NCI-H510A (cell line): ENCODE results near the gene OR51B4.
"Not testable (repeated sequence)": the region's sequence is repeated elsewhere in the genome, so short reads cannot be mapped to it uniquely, and the experiment has no call there.

ENCODE experiments used
- DNase-seq: peaks from one replicate; lab custom pipeline; 2025; lab: John Stamatoyannopoulos, UW

Gene OR51B4

DNA sequence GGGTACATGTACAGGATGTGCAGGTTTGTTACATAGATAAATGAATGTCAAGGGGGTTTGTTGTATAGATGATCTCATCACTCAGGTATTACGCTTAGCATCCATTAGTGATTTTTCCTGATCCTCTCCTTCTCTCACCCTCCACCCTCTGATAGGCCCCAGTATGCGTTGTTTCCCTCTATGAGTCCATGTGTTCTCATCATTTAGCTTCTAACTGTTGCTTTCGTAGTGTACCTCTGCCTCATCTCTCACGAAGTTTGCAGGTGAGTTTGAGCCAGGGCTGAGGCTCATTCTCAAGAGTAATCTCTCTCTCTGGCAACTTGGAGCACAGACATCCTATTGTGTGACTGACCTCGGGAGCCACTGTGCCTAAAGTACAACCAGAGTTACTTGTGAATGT lies 27.4 kb downstream of the OR51B4 start:
- DNase-seq = no peak

DNA sequence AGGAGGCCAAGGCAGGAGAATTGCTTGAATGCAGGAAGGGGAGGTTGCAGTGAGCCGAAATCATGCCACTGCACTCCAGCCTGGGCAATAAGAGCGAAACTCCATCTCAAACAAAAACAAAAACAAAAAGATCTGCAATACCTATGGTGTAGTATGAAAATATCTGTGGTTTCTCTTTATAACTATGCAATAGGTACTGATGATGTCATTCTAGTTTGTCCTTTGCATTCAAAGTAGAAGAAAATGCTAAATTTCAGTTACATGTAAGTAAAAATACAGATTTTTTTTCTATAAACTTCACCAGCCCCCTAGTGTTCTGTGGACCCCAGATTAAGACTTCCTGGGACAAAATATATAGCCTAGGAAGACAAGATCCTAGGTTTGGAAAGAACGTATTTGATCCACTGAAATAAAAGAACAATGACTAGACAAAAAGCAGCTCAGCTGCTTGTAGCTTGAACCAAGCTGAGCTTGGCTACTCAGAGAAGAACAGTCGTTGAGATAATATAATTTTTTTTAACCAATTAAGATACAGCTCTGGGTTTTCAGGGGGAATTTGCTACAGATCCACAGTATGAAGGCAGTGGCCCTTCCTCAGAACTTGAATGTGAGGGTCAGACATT lies 29.2 kb downstream of the OR51B4 start:
- no peak for DNase-seq

DNA sequence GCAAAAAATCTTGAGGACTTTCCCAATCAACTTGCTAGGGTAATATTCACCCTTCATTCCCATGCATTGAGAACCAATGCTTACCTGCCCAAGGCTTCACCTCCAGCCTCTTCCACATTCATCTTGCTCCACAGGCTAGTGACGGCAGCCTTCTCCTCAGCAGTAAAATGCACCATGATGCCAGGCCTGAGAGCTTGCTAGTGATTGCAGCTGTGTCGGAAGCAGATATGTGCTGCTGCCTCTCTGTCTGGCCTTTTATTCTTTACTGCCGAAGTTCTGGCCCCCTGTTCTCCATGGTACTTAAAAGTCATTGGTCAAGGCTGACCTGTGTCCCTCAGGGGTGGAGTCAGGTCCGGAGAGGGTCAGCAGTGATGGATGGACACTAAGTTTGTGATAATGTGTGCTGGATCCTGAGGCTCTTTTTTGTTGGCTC lies 32.0 kb downstream of the OR51B4 start, which contains the start of gene HBE1:
HBE1 (minus strand) TSS at position 231 of the 433 bp plus-strand sequence; CDS start at position 176, 55 bp downstream.
- DNase-seq = no peak

DNA sequence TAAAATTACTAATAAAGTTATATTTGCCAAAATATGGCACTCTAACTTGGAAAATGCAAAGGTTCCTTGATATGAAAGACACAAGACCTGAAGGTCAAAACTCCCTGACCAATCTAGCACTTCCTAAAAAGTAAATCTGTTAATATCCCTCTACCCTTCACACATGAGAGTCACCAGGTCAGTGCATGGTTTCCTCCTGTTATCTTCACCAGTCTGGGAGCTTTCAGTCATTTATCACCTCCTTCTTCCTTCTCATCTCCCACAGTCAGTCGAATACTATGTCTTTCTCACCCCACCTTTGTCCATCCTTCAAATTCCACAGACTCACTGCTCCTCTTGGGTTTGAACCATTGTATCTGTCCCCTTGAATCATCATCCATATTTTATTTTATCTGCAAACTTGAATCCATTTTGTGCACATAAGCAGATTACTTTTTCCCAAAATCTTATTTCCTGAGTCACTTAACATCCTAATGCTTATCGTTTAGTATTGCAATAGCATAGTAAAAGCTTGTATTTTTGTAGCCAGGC lies 34.6 kb downstream of the OR51B4 start:
- DNase-seq = no peak

DNA sequence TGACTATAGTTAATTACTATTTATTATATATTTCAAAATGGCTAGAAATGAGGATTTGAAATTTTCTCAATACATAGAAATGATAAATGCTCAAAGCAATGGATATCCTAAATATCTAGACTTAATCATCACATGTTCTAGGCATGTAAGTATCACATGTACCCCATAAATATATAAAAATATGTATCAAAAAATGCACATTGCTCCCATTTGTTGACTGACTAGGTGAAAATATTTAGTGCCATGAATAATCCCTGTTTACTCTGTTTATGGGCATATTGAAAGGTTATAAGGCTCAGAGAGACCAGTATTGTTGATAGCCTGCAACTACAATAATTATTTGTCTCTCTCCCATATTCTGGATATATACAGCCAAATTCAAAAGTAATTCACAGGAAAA lies 35.1 kb downstream of the OR51B4 start:
- no peak for DNase-seq

DNA sequence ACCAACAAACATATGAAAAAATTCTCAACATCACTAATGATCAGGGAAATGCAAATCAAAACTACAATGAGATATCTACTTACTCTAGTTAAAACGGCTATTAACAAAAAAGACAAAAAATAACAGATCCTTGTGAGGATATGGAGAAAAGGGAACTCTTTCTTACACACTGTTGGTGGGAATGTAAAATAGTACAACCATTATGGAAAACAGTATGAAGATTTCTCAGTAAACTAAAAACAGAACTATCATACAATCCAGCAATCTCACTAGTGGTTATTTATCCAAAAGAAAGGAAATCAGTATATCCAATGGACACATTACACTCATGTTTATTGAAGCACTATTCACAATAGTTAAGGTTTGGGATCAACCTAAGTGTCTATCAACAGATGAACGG lies 35.9 kb downstream of the OR51B4 start:
- DNase-seq = no peak

DNA sequence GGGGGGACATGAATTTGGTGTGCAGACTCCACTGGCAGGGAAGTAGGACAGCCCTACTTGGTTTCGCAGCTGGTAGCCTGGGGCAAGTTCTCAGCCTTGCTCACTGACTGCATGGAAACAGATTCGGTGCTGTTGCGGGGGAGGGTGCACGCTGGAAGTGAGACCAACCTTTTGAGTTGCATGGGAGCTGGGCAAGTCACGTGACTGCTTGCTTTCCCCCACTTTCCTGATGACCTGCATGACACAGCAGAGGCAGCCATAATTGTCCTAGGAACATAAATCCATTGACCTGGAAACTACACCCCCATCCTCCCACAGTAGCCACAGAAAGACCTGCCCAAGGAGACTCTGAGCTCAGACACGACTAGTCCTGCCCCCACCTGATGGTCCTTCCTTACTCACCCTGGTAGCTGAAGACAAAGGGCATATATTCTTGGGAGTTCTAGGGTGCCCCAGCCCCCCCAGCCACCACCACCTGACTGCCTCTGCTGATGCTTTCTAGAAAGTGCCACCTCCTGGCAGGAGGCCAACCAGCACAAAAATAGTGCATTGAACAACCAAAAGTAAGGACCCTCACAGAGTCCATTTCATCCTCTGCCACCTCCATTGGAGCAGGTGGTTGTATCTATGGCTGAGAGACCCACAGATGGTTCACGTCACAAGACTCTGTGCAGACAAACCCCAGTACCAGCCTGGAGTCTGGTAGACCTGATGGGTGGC lies 43.0 kb downstream of the OR51B4 start:
- DNase-seq = no peak

DNA sequence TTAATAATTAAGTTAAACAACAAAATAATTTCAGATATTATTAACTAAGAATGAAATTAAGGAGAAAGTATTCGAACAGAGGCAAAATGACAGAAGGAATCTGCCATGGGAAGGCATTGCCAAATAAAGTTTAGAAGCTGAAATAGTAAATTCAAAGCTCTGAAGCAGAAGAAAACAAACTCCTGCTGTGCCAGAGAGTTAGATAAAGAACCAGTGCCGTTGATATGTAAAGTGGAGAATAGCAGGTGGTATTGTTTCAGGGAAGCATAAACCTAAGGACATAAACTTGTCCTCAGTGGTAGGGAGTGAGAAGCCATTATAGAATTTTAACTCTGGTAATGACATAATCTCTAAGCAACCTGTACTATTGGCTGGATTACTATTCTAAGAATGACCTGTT lies 44.5 kb downstream of the OR51B4 start:
- no peak for DNase-seq

DNA sequence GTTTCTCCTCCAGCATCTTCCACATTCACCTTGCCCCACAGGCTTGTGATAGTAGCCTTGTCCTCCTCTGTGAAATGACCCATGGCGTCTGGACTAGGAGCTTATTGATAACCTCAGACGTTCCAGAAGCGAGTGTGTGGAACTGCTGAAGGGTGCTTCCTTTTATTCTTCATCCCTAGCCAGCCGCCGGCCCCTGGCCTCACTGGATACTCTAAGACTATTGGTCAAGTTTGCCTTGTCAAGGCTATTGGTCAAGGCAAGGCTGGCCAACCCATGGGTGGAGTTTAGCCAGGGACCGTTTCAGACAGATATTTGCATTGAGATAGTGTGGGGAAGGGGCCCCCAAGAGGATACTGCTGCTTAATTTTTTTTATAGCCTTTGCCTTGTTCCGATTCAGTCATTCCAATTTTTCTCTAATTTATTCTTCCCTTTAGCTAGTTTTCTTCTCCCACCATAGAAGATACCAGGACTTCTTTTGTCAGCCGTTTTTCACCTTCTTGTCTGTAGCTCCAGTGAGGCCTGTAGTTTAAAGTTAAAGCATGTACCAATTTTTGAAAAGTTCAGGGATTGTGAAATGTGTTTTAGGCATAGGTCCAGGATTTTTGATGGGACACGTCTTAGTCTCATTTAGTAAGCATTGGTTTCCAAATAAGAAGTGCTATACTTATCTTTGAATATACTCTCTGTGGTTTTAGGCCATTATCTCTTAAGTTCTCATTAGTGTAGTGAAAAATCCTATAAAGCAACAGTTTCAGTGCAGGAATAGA lies 46.9 kb downstream of the OR51B4 start, which contains the start of gene HBG2:
HBG2 (minus strand) TSS at position 136 of the 768 bp plus-strand sequence; CDS start at position 83, 53 bp downstream.
- DNase-seq = not testable (repeated sequence)

DNA sequence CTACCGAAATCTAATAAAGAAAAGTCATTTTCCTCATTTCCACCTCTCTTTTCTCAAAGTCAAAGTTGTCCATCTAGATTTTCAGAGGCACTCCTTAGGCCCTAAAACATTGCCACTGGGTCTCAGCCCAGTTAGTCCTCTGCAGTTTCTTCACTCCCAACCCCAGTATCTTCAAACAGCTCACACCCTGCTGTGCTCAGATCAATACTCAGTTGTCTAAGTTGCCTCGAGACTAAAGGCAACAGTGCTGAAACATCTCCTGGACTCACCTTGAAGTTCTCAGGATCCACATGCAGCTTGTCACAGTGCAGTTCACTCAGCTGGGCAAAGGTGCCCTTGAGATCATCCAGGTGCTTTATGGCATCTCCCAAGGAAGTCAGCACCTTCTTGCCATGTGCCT lies 47.7 kb downstream of the OR51B4 start:
- DNase-seq = not testable (repeated sequence)

DNA sequence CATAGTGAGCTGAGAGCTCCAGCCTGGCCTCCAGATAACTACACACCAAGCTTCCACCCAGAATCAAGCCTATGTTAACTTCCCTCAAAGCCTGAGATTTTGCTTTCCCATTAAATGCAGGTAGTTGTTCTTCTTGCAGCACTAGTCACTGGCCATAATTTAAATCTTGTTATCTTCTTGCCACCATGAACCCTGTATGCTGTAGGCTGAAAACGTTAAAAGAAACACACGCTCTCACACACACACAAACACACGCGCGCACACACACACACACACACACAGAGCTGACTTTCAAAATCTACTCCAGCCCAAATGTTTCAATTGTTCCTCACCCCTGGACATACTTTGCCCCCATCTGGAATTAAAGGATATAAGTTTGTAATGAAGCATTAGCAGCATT lies 48.3 kb downstream of the OR51B4 start:
- not testable (repeated sequence) for DNase-seq

DNA sequence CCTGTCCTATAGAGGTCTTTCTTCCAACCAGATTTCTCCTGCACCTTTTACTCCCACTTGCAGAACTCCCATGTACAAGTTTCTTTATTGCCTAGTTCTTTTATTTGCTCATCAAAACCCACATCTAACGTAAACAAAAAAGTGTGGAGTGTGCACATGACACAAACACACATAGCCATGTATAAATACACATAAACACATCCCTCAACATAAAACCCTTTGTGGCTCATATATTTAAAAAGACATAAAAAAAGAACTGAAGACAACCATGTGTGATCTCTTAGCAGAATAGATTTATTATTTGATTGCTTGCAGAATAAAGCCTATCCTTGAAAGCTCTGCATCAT lies 48.9 kb downstream of the OR51B4 start:
- DNase-seq = no peak

DNA sequence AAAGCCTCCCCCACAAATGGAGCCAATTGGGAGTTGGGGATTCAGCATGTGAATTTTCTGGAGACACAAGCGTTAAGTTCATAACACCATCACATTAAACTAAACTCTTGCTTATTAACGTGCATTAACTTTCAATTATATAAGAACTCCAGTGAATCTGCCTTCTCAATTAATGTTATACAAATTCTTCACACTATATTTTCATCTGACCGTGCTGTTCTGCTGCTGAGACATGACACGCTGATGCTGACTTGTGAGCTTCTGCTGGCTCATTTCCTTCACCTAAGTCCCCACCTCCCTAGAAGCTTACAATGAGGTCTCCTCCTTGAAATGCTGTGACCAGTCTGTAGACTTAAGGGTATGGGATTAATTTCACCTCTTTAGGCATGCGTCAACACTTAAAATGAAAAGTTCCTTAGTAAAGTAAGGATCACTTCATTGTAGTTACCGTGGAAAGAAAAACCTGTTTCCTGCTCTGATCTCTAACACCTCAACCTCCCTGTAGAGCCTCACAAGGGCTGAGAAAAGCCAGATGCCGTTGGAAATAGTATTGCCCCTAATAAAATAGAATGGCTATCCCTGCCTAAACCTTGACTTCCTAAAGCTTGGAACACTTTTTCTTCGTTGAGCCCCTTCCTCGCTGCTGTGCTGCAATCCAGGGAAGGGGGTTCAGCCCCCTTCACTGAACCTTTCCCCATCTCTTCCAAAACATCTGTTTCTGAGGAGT lies 49.4 kb downstream of the OR51B4 start:
- no peak for DNase-seq

DNA sequence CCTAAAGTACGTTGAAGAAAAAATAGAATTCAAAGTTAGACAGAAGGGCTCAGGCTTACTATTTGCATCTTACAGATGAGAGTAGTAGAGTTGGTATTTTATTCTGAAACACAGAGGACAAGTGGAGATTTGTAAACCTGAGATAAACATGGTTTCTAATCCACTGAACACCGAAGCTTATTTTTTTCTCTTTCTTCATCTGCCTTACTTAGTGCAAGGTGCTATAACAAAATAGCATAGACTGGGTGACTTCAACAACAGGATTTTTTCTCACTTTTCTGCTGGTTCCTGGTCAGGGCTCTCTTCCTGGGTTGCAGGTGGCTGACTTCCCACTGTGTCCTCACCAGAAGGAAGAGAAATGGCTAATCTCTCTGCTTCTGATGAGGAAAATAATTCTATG lies 50.0 kb downstream of the OR51B4 start:
- DNase-seq = no peak
